ENCODE data around the gene GRAMD1B. TPM values are rescaled to one million over a fixed set of nuclear protein-coding genes. Genes with fewer than 3 reads are reported as not detected.
"Not testable (repeated sequence)": the region's sequence is repeated elsewhere in the genome, so short reads cannot be mapped to it uniquely, and the experiment has no call there.

The GRAMD1B gene
- total RNA-seq, 1 donor from 2014 or later = 2.6 TPM

DNA sequence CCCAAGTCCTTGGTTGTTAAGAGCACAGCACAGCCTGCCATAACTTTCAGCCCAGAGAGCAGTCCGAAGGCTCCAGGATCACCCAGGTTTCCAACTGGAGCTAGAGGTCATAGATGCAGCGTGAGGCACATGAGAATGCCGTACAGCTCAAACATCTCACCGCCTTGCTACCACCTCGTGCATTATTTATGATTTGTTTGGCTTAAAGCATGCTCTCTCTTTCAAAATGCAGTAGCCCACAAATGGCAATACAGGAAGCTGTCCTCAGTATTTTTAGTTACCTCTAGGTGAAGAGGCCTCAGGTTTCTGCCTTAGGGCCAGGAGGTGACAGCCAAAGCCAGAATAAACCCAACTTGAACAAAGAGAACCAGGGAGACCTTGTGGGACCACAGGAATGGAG, 210.0 kb downstream of the GRAMD1B start:
- DNase-seq (ENCODE audit: low read depth in 2 of 2) = no peak

DNA sequence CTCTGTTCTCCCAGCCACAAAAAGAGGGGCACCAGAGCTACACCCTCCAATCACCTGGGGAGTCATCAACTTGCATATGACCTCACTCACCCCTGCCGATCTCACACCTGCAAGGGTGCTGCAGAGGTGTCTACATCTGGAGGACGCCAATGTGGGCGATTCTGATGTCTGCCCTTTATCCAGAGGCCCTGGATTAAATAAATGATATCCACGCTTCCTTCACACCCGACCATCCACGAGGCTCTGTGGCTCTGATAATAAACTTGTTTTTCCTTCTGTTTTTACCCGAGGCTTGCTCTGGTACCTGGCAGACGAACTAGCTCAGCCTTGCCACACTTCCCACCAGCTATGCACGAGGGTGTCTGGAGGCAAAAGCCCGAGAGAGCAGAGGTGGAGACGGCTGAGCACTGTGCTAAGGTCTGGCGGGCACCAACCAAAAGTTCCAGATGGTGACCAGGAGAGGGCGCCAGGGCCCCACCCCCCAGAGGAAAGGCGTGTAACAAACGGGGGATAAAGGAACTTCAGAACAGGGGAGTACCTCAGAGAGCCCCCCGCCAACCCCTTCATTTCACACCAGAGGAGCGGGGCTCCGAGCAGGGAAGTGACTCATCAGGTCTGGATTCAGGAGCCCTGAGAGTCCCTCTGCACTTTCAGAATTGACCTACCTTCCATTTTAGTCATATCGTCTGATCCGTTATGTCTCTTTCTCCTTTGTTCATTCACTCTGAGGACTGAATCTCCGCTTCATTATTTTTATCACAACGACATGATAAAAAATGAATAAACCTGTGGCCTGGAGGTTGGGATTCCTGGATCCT, 210.8 kb downstream of the GRAMD1B start:
- DNase-seq (ENCODE audit: low read depth in 2 of 2) = peak; percentile 47 to 71

DNA sequence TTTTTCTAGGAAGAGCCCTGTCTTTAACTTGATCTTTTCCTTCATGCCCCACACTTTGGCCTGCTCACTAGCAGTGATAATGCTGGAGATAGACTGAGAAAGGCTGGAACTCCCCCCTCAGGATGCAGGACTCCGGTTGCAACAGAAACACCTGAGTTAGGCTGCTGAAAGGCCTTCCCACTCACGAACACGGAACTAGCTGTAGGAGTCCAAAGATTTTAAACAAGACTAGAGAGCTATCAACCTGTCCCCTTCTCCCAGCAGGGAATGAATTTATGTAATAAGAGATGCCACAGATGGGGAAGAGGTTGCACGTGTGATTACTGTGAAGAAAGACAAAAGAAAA, 211.4 kb downstream of the GRAMD1B start:
- DNase-seq (ENCODE audit: low read depth in 2 of 2) = no peak

DNA sequence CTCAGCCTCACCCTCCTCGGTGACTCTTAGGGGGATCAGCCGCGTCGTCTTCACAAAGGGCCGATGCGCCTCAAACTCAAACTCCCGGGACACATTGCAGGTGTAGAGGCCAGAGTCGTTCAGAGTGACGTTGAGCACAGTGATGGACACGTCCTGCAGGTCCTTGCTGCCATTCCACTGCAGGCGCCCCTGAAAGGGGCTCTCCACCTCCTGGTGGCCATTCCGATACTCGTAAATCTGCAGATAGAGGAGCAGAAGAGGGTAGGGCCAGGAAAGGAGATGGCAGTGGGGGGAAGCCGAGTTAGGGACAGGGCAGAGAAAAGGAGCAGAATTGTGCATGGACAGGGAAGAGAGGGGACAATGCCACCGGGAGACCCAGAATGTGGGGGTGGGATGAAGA, 212.4 kb downstream of the GRAMD1B start:
- no peak for DNase-seq (ENCODE audit: low read depth in 2 of 2)

DNA sequence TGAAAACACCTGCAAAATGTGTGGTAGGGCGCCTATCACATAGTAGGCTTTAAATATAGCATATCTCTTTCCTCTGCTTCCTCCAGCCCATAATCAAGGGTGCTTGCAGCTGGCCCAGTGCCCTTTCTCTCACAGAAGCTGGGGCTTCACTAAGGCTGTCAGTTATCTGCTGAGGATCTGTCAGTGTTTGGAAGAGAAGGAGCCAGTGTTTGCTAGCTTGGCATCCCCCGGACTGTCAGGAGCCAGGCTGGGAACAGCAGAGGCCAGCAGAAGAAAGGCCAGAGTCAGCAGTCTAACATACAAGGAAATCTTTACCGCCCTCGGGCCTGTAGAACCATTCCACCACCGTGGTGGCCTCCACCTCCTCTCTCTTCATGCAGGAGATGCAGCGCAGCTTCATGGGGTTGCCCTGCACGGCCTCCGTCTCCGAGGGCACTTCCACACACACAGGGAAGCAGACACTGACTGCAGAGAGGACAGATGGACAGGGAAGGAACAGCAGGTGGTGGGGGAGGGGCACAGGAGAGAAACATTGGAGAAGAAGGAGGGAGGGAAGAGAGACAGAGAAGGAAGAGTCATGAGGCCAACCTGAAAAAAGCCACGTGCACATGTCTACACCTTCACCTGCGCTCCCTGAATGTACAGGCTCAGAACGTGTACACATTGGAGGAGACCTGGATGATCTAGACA, 215.4 kb downstream of the GRAMD1B start:
- no peak for DNase-seq (ENCODE audit: low read depth in 2 of 2)

DNA sequence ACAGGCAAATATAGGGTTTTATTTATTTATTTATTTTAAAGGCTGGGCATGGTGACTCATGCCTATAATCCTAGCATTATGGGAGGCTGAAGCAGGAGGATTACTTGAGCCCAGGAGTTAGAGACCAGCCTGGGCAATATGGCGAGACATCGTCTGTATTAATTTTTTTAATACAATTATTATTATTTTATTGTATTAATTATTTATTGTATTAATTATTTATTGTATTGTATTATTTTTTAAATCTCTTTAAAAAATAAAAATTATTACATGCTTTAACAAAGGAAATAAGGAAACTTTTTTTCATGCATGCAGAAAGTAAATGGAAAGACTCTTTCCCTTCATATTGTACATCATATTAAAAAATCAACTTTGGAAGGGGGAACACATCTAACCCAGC, 220.8 kb downstream of the GRAMD1B start:
- DNase-seq (ENCODE audit: low read depth in 2 of 2) = no peak

DNA sequence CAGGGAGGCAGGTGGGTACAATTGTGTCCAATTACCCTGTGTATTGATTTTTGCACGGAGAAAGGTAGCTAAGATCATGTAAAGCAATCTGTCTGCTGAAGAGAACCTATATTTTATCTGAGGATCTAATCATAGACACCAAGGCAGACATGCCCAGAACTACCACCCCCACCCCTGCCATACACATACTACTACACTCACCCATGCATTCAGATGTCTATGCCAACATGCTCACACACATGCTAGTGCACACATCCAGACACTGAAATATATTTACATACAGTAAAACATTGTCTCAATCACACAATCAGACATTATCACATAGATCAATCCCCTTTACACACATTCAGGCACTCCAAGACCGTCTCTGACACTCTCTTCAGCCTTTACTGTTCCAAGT, 222.5 kb downstream of the GRAMD1B start:
- DNase-seq (ENCODE audit: low read depth in 2 of 2) = no peak

DNA sequence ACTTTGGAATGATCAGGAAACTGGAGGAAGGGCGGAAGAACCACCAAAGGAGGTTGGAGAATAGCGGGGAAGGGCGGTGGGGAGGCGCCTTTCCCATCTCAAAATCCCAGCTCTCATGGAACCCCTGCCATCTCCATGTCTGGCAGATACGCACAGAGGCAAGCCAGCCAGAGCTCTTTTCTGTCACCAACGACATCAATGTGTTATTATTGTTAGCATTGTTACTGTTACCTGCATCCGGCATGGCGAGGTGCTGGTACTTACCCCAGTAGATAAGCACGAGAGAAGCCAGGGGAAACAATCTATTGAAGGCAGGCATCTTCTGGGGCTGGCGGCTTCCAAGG, 223.4 kb downstream of the GRAMD1B start:
- peak in 1 of 2 donors; percentile 26 for DNase-seq (ENCODE audit: low read depth in 2 of 2)

DNA sequence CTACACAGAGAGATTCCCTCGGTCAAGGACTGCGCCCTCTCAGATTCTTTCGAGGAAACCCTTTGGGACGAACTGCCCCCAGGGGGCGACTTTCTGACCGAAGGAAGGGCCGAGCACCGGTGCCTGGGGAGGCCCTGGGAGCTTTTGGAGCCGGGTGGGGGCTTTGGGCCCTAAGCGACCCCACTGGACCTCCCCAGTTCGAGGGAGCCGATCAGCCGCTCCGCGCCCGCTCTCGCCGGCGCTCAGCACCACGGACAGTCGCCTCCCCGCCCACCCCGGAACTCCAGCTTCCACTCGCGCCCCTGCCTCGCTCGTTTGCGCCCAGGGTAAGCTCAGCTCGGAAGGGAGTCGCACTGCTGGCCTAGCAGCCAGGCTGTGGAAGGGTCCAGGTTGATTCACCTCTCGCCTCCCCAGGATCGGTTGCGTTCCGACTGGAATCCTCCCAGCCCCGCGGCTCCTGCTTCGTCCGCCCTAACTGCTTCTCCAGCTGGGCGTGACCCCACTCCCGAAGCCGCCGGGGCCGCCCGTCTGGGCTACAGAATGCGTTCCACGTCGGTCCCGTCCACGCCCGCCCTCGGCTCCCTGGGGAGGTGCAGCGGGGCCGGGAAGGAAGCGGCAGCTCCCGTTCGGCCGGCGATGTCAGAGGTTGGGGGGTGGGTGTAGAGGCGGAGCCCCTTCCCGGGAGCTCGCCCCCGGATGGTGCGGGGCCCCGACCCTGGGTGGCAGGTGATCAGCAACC, 223.9 kb downstream of the GRAMD1B start:
- DNase-seq (ENCODE audit: low read depth in 2 of 2) = peak; percentile 38 to 43

DNA sequence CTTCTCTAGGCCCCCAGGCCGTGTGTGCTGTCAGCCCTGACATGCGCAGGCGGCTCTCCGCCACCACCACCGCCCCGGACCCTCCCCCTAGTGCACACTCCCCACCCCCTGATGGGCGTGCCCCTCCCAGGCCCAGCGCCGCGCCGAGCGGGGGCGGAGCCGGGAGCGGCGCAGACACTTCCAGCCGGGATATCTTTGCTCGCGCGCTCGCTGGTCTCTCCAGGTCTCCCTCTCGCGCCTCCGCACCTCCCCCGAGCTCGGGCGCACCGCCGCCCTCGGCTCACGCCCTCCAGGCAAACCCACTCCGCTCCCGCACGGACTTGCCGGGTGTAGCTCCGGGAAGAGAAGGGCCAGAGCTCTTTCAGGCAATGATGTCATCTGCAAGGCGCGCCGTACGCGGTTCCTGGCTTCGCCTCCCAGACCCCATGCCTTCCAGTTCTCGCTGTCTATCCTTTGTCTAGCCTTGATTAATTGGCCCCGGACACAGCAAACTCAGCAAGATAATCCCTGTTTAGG, 224.6 kb downstream of the GRAMD1B start, which contains the start of gene SCN3B:
Gene SCN3B (minus strand): TSS at position 59 of the 516 bp plus-strand sequence. CDS start 823 bp downstream, outside the sequence.
- DNase-seq (ENCODE audit: low read depth in 2 of 2) = peak; percentile 73 to 89

DNA sequence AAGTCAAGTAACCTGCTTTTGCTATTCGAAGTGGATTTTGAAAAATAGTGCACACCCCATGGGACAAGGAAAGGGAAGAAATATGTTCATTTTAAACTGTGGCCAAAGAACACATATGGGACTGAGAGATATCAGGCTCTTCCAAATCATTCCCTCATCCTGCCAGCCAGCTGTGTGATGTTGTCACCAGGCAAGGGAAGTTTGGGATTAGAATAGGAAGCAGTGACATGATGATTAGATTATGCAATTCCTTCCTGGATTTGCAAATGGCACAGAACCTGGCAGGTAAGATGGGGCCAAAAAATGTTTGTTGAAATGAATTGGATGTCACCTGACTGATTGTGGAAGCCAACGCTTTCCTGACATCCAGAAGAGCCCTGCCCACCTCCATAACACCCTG, 229.2 kb downstream of the GRAMD1B start:
- peak in 1 of 2 donors; percentile 98 for DNase-seq (ENCODE audit: low read depth in 2 of 2)

DNA sequence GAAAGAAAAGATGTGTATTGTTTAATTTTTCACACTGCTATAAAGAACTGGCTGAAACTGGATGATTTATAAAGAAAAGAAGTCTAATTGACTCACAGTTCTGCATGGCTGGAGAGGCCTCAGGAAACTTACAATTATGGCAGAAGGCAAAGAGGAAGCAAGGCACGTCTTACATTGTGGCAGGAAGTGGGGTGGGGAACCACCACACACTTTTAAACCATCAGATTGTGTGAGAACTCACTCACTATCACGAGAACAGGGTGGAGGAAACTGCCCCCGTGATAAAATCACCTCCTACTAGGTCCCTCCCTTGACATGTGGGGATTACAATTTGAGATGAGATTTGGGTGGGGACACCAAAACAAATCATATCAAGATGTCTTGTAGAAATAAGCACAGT, 229.9 kb downstream of the GRAMD1B start:
- DNase-seq (ENCODE audit: low read depth in 2 of 2) = not testable (repeated sequence)

DNA sequence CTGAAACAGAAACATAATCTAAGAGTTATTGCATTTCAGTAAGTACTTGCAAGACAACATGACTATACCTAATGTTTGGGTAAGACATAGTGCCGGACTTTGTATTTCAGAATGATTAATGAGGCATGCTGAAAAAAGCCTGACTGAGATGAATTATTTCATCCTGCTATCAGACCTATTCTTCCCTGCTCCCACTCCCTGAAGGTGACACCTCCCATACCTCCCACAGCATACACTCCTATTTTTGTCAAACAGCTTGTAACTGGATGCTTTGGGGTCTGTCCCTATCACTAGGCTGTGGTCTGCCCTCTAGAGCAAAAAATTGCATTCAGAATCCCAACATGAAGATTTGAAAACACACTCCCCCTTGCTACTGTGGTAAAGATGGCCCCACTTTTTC, 235.2 kb downstream of the GRAMD1B start:
- no peak for DNase-seq (ENCODE audit: low read depth in 2 of 2)

DNA sequence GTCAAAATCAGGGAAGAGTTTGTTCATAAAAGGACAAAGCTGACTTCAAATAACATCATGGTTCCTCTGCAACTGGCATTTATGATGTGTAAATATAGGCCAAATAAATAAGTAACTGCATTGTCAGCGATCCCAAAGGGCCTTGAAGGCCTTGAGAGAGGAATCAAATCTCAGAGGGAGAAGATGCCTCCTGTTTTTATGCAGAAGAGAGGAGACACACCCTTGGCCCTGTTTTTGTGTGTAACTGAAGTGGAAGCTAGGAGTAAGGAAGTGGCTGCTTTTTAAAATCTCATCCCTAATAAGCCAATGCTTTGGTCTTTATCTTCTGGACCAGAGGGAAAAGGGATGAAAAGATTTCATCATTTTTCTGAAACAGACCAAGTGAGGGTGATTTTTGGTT, 240.0 kb downstream of the GRAMD1B start:
- no peak for DNase-seq (ENCODE audit: low read depth in 2 of 2)

DNA sequence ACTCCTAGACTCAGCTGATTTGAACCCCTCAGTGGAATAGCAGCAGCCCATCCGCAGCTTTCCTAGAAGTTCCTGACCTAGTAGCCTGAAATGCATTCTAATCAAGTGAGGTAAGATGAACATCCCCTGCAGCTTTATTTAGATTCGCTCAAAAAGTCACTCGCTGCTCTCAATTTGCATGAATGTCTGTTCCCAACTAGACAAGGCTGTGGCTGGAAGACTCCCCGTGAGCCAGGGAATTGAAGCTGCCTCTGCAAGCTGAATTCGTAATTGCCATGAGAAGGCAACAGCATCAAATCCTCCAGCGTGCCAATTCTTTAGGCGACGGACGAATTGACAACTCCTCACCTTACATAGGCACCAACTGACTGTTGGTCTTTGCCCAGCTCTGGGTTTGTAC, 241.5 kb downstream of the GRAMD1B start:
- DNase-seq (ENCODE audit: low read depth in 2 of 2) = no peak

DNA sequence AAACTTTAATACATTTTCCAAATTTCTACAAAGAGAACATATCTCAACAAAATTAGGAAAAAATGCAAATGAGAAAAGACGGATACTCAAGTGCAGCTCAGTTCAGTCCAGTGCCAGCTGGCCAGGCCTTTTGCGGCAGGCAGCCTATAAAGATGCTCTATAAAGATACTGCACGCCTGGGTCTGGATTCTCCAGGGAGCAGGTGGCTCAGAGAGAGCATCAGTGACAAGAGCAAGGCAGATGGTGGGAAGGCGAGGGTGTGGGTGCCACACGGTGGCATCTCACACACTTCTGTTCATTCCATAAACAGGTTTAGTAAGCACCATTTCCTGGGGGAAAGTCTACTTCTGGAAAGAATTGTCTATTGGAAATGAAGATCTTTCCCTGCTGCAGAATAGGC, 242.5 kb downstream of the GRAMD1B start:
- DNase-seq (ENCODE audit: low read depth in 2 of 2) = no peak

DNA sequence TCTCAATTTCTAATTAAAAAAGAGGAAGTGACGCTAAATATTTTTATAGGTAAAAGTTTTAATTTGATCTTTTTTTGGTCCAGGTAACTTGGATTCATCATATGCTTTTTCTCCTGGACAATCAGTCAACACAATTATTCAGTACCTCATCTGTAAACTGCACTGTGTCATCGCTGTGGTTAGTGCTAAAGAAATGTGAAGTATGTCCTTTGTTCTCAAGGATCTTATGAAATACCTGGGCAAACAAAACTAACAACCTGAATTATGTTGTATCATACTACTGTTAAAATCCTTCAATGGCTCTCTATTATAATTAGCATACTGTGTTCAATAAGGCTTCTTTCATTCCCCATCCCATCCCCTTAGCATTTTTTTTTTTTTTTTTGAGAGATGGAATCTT, 244.2 kb downstream of the GRAMD1B start:
- DNase-seq (ENCODE audit: low read depth in 2 of 2) = no peak

Other genes starting within 250 kb of the GRAMD1B start
- 0.22 TPM in 1 of 2 replicates, not detected in the other for gene CLMP, start 235.0 kb upstream of the GRAMD1B start, total RNA-seq
- 0.87 and 6.7 TPM in 2 replicates for gene SCN3B, start 224.4 kb downstream of the GRAMD1B start, total RNA-seq